Activated B cell treated with CpG ODN at 0.5 μM for 24 hours (primary cell): ENCODE measurements around the gene CARD11. TPM values are rescaled to one million over a fixed set of nuclear protein-coding genes. Genes with fewer than 3 reads are reported as not detected.

Experiments used
- ATAC-seq: fragments of 200-7000 bp; cut with Tn5 transposase; one replicate; pipeline ENCODE4 v1.10.0; 2021; ENCODE audit warnings: low read depth, mild to moderate bottlenecking, moderate library complexity
- CTCF ChIA-PET: fragments of 350-600 bp; sonication (Branson Sonifier 250); formaldehyde crosslinking; loops from one replicate; lab custom pipeline; 2021; ENCODE audit warnings: antibody characterized with exemption; lab: Charles Lee
- POLR2A ChIA-PET: fragments of 350-600 bp; sonication (Branson Sonifier 250); formaldehyde crosslinking; loops from one replicate; lab custom pipeline; 2021; ENCODE audit warnings: antibody characterized with exemption; lab: Charles Lee
- DNase-seq: peaks from one replicate; pipeline ENCODE4 v3.0.0; 2022
- H3K27ac Mint-ChIP-seq: one replicate; pipeline ENCODE4 v1.8.0; 2020; ENCODE audit warnings: mixed read lengths
- H3K27me3 Mint-ChIP-seq: one replicate; pipeline ENCODE4 v1.8.0; 2021; ENCODE audit warnings: mixed read lengths
- H3K36me3 Mint-ChIP-seq: one replicate; pipeline ENCODE4 v1.8.0; 2021; ENCODE audit warnings: low read depth, mixed read lengths
- H3K4me1 Mint-ChIP-seq: one replicate; pipeline ENCODE4 v1.8.0; 2021; ENCODE audit warnings: mixed read lengths
- H3K4me3 Mint-ChIP-seq: one replicate; pipeline ENCODE4 v1.8.0; 2020; ENCODE audit warnings: mild to moderate bottlenecking, mixed read lengths
- H3K9me3 Mint-ChIP-seq: one replicate; pipeline ENCODE4 v1.8.0; 2020; ENCODE audit warnings: mixed read lengths
- CTCF ChIP-seq: fragments of 200-600 bp; IDR thresholded peaks from one replicate; pipeline ENCODE4 v1.8.0; 2022; ENCODE audit warnings: antibody characterized with exemption, mild to moderate bottlenecking
- intact Hi-C: fragments of 100-400 bp; cut with micrococcal nuclease; formaldehyde crosslinking; loops from one replicate; pipeline ENCODE4 v1.15.1; 2024
- total RNA-seq: library from RNA; stranded (reverse); gene quantifications from 2 replicates; pipeline ENCODE4 v1.2.3, GENCODE V29; 2022

CARD11 gene
- total RNA-seq, 1 donor from 2014 or later, result 114 TPM

- intact Hi-C loops, result loop anchor here (10.0 kb wide), 1 partner anchor 544 kb away; no protein-coding TSS in a partner anchor
Measured at GRCh38 chr7:2860627-2861133, 183.0 kb downstream of the CARD11 start.

GRCh38 chr7:2859952-2860351 is 183.7 kb downstream of the CARD11 start:
- intact Hi-C loops, result loop anchor here (10.0 kb wide), 1 partner anchor 545 kb away; no protein-coding TSS in a partner anchor
- ATAC-seq (no peak), DNase-seq (no peak)
- peaks cover 23% of the 10 kb centered on the region for H3K4me1 Mint-ChIP-seq
- H3K4me3 Mint-ChIP-seq, result no peak overlapping the region
- CTCF ChIA-PET, result no interaction called here
- no peaks in the 10 kb centered on the region for H3K9me3 Mint-ChIP-seq
- H3K27ac Mint-ChIP-seq, result no peak overlapping the region
- H3K36me3 Mint-ChIP-seq, result no peaks in the 10 kb centered on the region
- no peak for TF ChIP-seq CTCF
- no peaks in the 10 kb centered on the region for H3K27me3 Mint-ChIP-seq
- POLR2A ChIA-PET, result no interaction called here

More at GRCh38 chr7:2860627-2861133, 183.0 kb downstream of the CARD11 start:
- Mint-ChIP-seq H3K4me3 (no peak overlapping the region), H3K36me3 (no peaks in the 10 kb centered on the region), H3K4me1 (peaks cover 24% of the 10 kb centered on the region), H3K27me3 (no peaks in the 10 kb centered on the region), H3K27ac (no peak overlapping the region), H3K9me3 (no peaks in the 10 kb centered on the region)
- no peak for TF ChIP-seq CTCF
- ChIA-PET CTCF (no interaction called here), POLR2A (no interaction called here)
- DNase-seq, result no peak
- no peak for ATAC-seq

- DNase-seq, result no peak
- CTCF ChIA-PET, result no interaction called here
- H3K27me3 Mint-ChIP-seq, result no peaks in the 10 kb centered on the region
Measured at GRCh38 chr7:2858621-2859020, 185.0 kb downstream of the CARD11 start.

GRCh38 chr7:2856388-2857169 is 187.1 kb downstream of the CARD11 start:
- POLR2A ChIA-PET, result interaction anchor here (0.6 kb wide), 1 partner anchor 45 kb away, joined by 4 read pairs; no protein-coding TSS in a partner anchor
- TF ChIP-seq CTCF, result no peak
- Mint-ChIP-seq H3K36me3 (no peaks in the 10 kb centered on the region), H3K27ac (no peak overlapping the region), H3K9me3 (no peaks in the 10 kb centered on the region), H3K27me3 (no peaks in the 10 kb centered on the region), H3K4me1 (peaks cover 12% of the 10 kb centered on the region), H3K4me3 (no peak overlapping the region)
- ATAC-seq (no peak), DNase-seq (no peak)
- intact Hi-C loops, result no loop called here
- CTCF ChIA-PET, result no interaction called here

More at GRCh38 chr7:2858621-2859020, 185.0 kb downstream of the CARD11 start:
- H3K4me1 Mint-ChIP-seq, result peaks cover 13% of the 10 kb centered on the region
- ATAC-seq, result no peak
- intact Hi-C loops, result no loop called here
- no peak for TF ChIP-seq CTCF
- no peaks in the 10 kb centered on the region for H3K9me3 Mint-ChIP-seq
- no peak overlapping the region for H3K4me3 Mint-ChIP-seq
- no peaks in the 10 kb centered on the region for H3K36me3 Mint-ChIP-seq
- no peak overlapping the region for H3K27ac Mint-ChIP-seq
- POLR2A ChIA-PET, result no interaction called here

Other genes with a start within 250 kb of the CARD11 start
- 52.3 and 54.6 TPM in 2 replicates for gene GNA12, start 199.6 kb downstream of the CARD11 start, total RNA-seq